MM.1S (cell line): ENCODE data around the gene SSUH2.

Experiments used
- CTCF ChIP-seq: fragments of 300-600 bp; sonication (generic); IDR thresholded peaks from 2 replicates; pipeline ENCODE4 v1.5.1; 2016; ENCODE audit warnings: antibody characterized with exemption, low read length, mixed read lengths
- EZH2phosphoT487 ChIP-seq: fragments of 300-600 bp; sonication (generic); IDR thresholded peaks from 2 replicates; pipeline ENCODE4 v1.6.1; 2018; ENCODE audit warnings: antibody characterized with exemption, low read length

GRCh38 chr3:8632402-8633237 lies 12.0 kb downstream of the SSUH2 start:
- TF ChIP-seq CTCF (no peak), EZH2phosphoT487 (no peak)
